ENCODE data around the gene SEL1L3. TPM values are rescaled to one million over a fixed set of nuclear protein-coding genes. Genes with fewer than 3 reads are reported as not detected.

The SEL1L3 gene
- polyA plus RNA-seq, 1 of the 3 experiments (the other 2 are of a cell fraction), result 2.2 TPM

DNA sequence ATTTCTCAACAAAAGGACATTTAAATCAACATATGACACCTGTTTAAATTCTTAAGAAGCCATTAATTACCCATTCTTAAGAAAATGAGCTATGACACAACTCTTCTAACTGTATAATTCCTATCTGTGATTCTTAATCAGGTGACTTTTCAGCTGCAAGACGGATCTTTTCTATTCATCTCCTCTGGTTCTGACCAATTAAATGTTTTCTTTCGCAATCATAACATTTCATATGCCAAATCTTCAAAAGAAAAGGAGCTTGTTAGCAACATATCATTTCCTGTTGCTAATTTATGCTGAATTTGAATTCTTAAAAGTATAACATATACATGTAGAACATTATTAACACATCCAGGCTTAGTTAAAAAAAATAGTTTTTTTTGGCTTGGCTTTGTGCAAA, 62.5 kb downstream of the SEL1L3 start:
- POLR2A ChIA-PET, result interaction anchor here (0.6 kb wide), 1 partner anchor 37 kb away, joined by 5 read pairs; no protein-coding TSS in a partner anchor
- Histone ChIP-seq H3K79me2 (ENCODE audit: insufficient read depth) (no peaks in the 10 kb centered on the region), H2AFZ (ENCODE audit: low read depth) (no peak overlapping the region), H3K9ac (no peak overlapping the region), H3K9me2 (no peaks in the 10 kb centered on the region), H3K27me3 (ENCODE audit: insufficient read depth) (no peaks in the 10 kb centered on the region), H3K4me1 (ENCODE audit: control insufficient read depth in 1 of 2, insufficient read depth in 2 of 2, low read depth in 1 of 2, low read length in 1 of 2) (peaks cover 0 to 14% of the 10 kb centered on the region in 2 experiments; a peak in 2 of 4 replicates), H3K4me3 (ENCODE audit: low read depth in 2 of 2, low read length in 1 of 2) (no peak overlapping the region), H3K9me3 (no peaks in the 10 kb centered on the region), H3K4me2 (no peak overlapping the region), H3K27ac (ENCODE audit: low read depth in 2 of 2, low read length in 1 of 2) (no peak overlapping the region), H3K36me3 (replicated peaks in 1 of 2; ENCODE audit: control insufficient read depth in 1 of 2, insufficient read depth in 2 of 2, low read length in 1 of 2) (no peaks in the 10 kb centered on the region), H3F3A (replicated peaks; ENCODE audit: insufficient read depth) (no peaks in the 10 kb centered on the region), H4K20me1 (ENCODE audit: insufficient read depth) (no peaks in the 10 kb centered on the region)
- DNase-seq, result no peak
- TF ChIP-seq, protein P1, sequence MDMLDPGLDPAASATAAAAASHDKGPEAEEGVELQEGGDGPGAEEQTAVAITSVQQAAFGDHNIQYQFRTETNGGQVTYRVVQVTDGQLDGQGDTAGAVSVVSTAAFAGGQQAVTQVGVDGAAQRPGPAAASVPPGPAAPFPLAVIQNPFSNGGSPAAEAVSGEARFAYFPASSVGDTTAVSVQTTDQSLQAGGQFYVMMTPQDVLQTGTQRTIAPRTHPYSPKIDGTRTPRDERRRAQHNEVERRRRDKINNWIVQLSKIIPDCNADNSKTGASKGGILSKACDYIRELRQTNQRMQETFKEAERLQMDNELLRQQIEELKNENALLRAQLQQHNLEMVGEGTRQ (IDR thresholded peaks at IDR 0.05; ENCODE audit: borderline replicate concordance, low read depth, low read length), result no peak
- TF ChIP-seq, protein P2, sequence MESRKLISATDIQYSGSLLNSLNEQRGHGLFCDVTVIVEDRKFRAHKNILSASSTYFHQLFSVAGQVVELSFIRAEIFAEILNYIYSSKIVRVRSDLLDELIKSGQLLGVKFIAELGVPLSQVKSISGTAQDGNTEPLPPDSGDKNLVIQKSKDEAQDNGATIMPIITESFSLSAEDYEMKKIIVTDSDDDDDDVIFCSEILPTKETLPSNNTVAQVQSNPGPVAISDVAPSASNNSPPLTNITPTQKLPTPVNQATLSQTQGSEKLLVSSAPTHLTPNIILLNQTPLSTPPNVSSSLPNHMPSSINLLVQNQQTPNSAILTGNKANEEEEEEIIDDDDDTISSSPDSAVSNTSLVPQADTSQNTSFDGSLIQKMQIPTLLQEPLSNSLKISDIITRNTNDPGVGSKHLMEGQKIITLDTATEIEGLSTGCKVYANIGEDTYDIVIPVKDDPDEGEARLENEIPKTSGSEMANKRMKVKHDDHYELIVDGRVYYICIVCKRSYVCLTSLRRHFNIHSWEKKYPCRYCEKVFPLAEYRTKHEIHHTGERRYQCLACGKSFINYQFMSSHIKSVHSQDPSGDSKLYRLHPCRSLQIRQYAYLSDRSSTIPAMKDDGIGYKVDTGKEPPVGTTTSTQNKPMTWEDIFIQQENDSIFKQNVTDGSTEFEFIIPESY (IDR thresholded peaks at IDR 0.05; ENCODE audit: borderline replicate concordance, low read depth), result no peak
- no peak for TF ChIP-seq GATA2 (CRISPR knock-in tag; IDR thresholded peaks at IDR 0.05)
- TF ChIP-seq, protein P3, sequence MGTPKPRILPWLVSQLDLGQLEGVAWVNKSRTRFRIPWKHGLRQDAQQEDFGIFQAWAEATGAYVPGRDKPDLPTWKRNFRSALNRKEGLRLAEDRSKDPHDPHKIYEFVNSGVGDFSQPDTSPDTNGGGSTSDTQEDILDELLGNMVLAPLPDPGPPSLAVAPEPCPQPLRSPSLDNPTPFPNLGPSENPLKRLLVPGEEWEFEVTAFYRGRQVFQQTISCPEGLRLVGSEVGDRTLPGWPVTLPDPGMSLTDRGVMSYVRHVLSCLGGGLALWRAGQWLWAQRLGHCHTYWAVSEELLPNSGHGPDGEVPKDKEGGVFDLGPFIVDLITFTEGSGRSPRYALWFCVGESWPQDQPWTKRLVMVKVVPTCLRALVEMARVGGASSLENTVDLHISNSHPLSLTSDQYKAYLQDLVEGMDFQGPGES (IDR thresholded peaks at IDR 0.05; ENCODE audit: low read depth, low read length), result no peak
- 68% methylated on average over 2 of the region's 2 CpGs for WGBS (ENCODE audit: low lambda C conversion rate)
- CTCF ChIA-PET, result interaction anchor here (0.7 to 2.7 kb wide), 3 partner anchors 8 to 188 kb away, joined by 3 to 10 read pairs (median 7); no protein-coding TSS in a partner anchor

GRCh38 chr4:25799522-25799921, 63.3 kb downstream of the SEL1L3 start:
- H3F3A ChIP-seq (replicated peaks; ENCODE audit: insufficient read depth), result no peaks in the 10 kb centered on the region
- 74% methylated on average over 5 of the region's 5 CpGs for WGBS (ENCODE audit: low lambda C conversion rate)
- no peaks in the 10 kb centered on the region for H3K36me3 ChIP-seq (replicated peaks in 1 of 2; ENCODE audit: control insufficient read depth in 1 of 2, insufficient read depth in 2 of 2, low read length in 1 of 2)
- no peaks in the 10 kb centered on the region for H3K79me2 ChIP-seq (ENCODE audit: insufficient read depth)
- ChIA-PET CTCF (interaction anchor here (0.7 to 2.7 kb wide), 3 partner anchors 7 to 189 kb away, joined by 3 to 10 read pairs (median 7); no protein-coding TSS in a partner anchor), POLR2A (no interaction called here)
- no peak overlapping the region for H3K9ac ChIP-seq
- H3K9me2 ChIP-seq, result no peaks in the 10 kb centered on the region
- no peaks in the 10 kb centered on the region for H3K9me3 ChIP-seq
- peaks cover 0 to 16% of the 10 kb centered on the region in 2 experiments; a peak in 2 of 4 replicates for H3K4me1 ChIP-seq (ENCODE audit: control insufficient read depth in 1 of 2, insufficient read depth in 2 of 2, low read depth in 1 of 2, low read length in 1 of 2)
- H3K27ac ChIP-seq (ENCODE audit: low read depth in 2 of 2, low read length in 1 of 2), result no peak overlapping the region
- H4K20me1 ChIP-seq (ENCODE audit: insufficient read depth), result no peaks in the 10 kb centered on the region
- H2AFZ ChIP-seq (ENCODE audit: low read depth), result no peak overlapping the region
- DNase-seq, result no peak
- no peaks in the 10 kb centered on the region for H3K27me3 ChIP-seq (ENCODE audit: insufficient read depth)
- H3K4me2 ChIP-seq, result no peak overlapping the region
- no peak overlapping the region for H3K4me3 ChIP-seq (ENCODE audit: low read depth in 2 of 2, low read length in 1 of 2)
- TF ChIP-seq YY1 (IDR thresholded peaks at IDR 0.05; ENCODE audit: low read depth) (no peak), PBX3 (IDR thresholded peaks at IDR 0.05) (no peak), FOXM1 (IDR thresholded peaks at IDR 0.05; ENCODE audit: low read depth) (no peak), EP300 (IDR thresholded peaks at IDR 0.05; ENCODE audit: borderline replicate concordance in 1 of 2, low read depth in 1 of 2, low read length in 1 of 2) (no peak), NRF1 (IDR thresholded peaks at IDR 0.05; ENCODE audit: low read depth, low read length) (no peak), USF1 (IDR thresholded peaks at IDR 0.05; ENCODE audit: borderline replicate concordance, low read depth) (no peak), FOXJ3 (CRISPR knock-in tag; IDR thresholded peaks at IDR 0.05) (no peak)
- TF ChIP-seq, protein P3 (IDR thresholded peaks at IDR 0.05; ENCODE audit: low read depth, low read length), result no peak
- TF ChIP-seq, protein P4, sequence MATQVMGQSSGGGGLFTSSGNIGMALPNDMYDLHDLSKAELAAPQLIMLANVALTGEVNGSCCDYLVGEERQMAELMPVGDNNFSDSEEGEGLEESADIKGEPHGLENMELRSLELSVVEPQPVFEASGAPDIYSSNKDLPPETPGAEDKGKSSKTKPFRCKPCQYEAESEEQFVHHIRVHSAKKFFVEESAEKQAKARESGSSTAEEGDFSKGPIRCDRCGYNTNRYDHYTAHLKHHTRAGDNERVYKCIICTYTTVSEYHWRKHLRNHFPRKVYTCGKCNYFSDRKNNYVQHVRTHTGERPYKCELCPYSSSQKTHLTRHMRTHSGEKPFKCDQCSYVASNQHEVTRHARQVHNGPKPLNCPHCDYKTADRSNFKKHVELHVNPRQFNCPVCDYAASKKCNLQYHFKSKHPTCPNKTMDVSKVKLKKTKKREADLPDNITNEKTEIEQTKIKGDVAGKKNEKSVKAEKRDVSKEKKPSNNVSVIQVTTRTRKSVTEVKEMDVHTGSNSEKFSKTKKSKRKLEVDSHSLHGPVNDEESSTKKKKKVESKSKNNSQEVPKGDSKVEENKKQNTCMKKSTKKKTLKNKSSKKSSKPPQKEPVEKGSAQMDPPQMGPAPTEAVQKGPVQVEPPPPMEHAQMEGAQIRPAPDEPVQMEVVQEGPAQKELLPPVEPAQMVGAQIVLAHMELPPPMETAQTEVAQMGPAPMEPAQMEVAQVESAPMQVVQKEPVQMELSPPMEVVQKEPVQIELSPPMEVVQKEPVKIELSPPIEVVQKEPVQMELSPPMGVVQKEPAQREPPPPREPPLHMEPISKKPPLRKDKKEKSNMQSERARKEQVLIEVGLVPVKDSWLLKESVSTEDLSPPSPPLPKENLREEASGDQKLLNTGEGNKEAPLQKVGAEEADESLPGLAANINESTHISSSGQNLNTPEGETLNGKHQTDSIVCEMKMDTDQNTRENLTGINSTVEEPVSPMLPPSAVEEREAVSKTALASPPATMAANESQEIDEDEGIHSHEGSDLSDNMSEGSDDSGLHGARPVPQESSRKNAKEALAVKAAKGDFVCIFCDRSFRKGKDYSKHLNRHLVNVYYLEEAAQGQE (IDR thresholded peaks at IDR 0.05; ENCODE audit: low read depth, low read length), result no peak
- TF ChIP-seq, protein P1 (IDR thresholded peaks at IDR 0.05; ENCODE audit: borderline replicate concordance, low read depth, low read length), result no peak
